ENCODE results near the gene FBXL7.

DNA sequence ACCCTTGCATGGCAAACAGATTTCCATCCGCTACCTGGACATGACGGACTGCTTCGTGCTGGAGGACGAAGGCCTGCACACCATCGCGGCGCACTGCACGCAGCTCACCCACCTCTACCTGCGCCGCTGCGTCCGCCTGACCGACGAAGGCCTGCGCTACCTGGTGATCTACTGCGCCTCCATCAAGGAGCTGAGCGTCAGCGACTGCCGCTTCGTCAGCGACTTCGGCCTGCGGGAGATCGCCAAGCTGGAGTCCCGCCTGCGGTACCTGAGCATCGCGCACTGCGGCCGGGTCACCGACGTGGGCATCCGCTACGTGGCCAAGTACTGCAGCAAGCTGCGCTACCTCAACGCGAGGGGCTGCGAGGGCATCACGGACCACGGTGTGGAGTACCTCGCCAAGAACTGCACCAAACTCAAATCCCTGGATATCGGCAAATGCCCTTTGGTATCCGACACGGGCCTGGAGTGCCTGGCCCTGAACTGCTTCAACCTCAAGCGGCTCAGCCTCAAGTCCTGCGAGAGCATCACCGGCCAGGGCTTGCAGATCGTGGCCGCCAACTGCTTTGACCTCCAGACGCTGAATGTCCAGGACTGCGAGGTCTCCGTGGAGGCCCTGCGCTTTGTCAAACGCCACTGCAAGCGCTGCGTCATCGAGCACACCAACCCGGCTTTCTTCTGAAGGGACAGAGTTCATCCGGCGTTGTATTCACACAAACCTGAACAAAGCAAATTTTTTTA is 436.7 kb downstream of the FBXL7 start:
- no peak for TF ChIP-seq CTCF (IDR thresholded peaks at IDR 0.05)
- TF ChIP-seq POLR2AphosphoS5 (IDR thresholded peaks at IDR 0.05; ENCODE audit: low read depth, low read length) = no peak
- no peak for TF ChIP-seq REST (IDR thresholded peaks at IDR 0.05; ENCODE audit: insufficient read depth in 1 of 2, low read depth in 2 of 2, low read length in 1 of 2)
- no peak for TF ChIP-seq TCF7L2 (IDR thresholded peaks at IDR 0.05; ENCODE audit: low read depth, low read length)

Data from Panc1 (cell line).